ENCODE data around the gene GMIP. TPM values are rescaled to one million over a fixed set of nuclear protein-coding genes. Genes with fewer than 3 reads are reported as not detected.

The GMIP gene
- polyA plus RNA-seq, 1 of the 3 experiments (the other 2 are of a cell fraction) = 6.3 TPM

DNA sequence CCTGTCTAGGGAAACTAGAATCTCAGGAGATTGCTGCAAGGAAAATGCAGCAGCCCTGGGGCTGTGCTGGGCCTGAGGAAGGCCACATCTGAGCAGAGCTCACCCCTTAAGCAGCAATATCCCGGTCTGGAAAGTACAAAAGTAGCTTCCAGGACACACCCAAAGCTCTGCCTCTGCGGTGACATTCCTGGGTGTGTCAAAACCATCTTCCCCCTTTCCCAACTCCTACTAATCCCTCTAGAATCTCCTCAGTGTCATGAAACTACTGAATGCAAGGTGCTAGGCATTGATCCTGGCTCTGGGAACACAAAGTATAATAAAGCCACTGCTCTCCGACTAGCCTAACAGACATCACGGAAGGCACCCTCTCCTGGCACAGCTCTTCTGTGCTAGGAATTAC lies 30.0 kb downstream of the GMIP start:
- no peaks in the 10 kb centered on the region for H4K20me1 ChIP-seq (ENCODE audit: insufficient read depth)
- H3K27ac ChIP-seq (ENCODE audit: low read depth in 2 of 2, low read length in 1 of 2) = no peak overlapping the region
- H3K36me3 ChIP-seq (replicated peaks in 1 of 2; ENCODE audit: control insufficient read depth in 1 of 2, insufficient read depth in 2 of 2, low read length in 1 of 2) = no peaks in the 10 kb centered on the region
- POLR2A ChIA-PET = no interaction called here
- peaks cover 0 to 4% of the 10 kb centered on the region in 2 experiments; a peak in 1 of 4 replicates for H3K4me1 ChIP-seq (ENCODE audit: control insufficient read depth in 1 of 2, insufficient read depth in 2 of 2, low read depth in 1 of 2, low read length in 1 of 2)
- H2AFZ ChIP-seq (ENCODE audit: low read depth) = no peak overlapping the region
- H3F3A ChIP-seq (replicated peaks; ENCODE audit: insufficient read depth) = peaks cover 6% of the 10 kb centered on the region
- TF ChIP-seq YY1 (IDR thresholded peaks at IDR 0.05; ENCODE audit: low read depth) = no peak
- TF ChIP-seq FOXJ3 (CRISPR knock-in tag; IDR thresholded peaks at IDR 0.05) = no peak
- TF ChIP-seq FOSL2 (IDR thresholded peaks at IDR 0.05; ENCODE audit: borderline replicate concordance, low read depth) = no peak
- CTCF ChIA-PET = interaction anchor here (1.9 to 2.6 kb wide), 2 partner anchors 30 to 59 kb away, joined by 10 read pairs; partner anchors contain the start of gene GMIP
- H3K27me3 ChIP-seq (ENCODE audit: insufficient read depth) = no peaks in the 10 kb centered on the region
- H3K79me2 ChIP-seq (ENCODE audit: insufficient read depth) = peaks cover 31% of the 10 kb centered on the region; the same call in 1 of the 2 replicates
- H3K9me2 ChIP-seq = no peaks in the 10 kb centered on the region
- H3K9me3 ChIP-seq = no peaks in the 10 kb centered on the region
- H3K4me2 ChIP-seq = no peak overlapping the region
- no peak overlapping the region for H3K9ac ChIP-seq
- no peak overlapping the region for H3K4me3 ChIP-seq (ENCODE audit: low read depth in 2 of 2, low read length in 1 of 2)
- no peak for DNase-seq
- 76% methylated on average over 4 of the region's 4 CpGs for WGBS (ENCODE audit: low lambda C conversion rate)

GRCh38 chr19:19610376-19611202 lies 32.9 kb downstream of the GMIP start:
- Histone ChIP-seq H3K36me3 (replicated peaks in 1 of 2; ENCODE audit: control insufficient read depth in 1 of 2, insufficient read depth in 2 of 2, low read length in 1 of 2) (no peaks in the 10 kb centered on the region), H4K20me1 (ENCODE audit: insufficient read depth) (no peaks in the 10 kb centered on the region), H3K9me3 (no peaks in the 10 kb centered on the region), H3F3A (replicated peaks; ENCODE audit: insufficient read depth) (peaks cover 8% of the 10 kb centered on the region), H3K9me2 (no peaks in the 10 kb centered on the region), H2AFZ (ENCODE audit: low read depth) (no peak overlapping the region), H3K27ac (ENCODE audit: low read depth in 2 of 2, low read length in 1 of 2) (no peak overlapping the region), H3K4me2 (no peak overlapping the region), H3K4me1 (ENCODE audit: control insufficient read depth in 1 of 2, insufficient read depth in 2 of 2, low read depth in 1 of 2, low read length in 1 of 2) (0 out of 4 replicates have a peak, but pooled peaks cover 0 to 4% of the 10 kb centered on the region in 2 experiments), H3K4me3 (ENCODE audit: low read depth in 2 of 2, low read length in 1 of 2) (no peak overlapping the region), H3K79me2 (ENCODE audit: insufficient read depth) (peaks cover 12% of the 10 kb centered on the region; the same call in 1 of the 2 replicates), H3K9ac (no peak overlapping the region), H3K27me3 (ENCODE audit: insufficient read depth) (no peaks in the 10 kb centered on the region)
- no peak for DNase-seq
- ChIA-PET CTCF (interaction anchor here (1.0 kb wide), 2 partner anchors 14 to 79 kb away, joined by 3 read pairs; no protein-coding TSS in a partner anchor), POLR2A (no interaction called here)
- 91% methylated on average over 10 of the region's 10 CpGs for WGBS (ENCODE audit: low lambda C conversion rate)
- TF ChIP-seq REST (IDR thresholded peaks at IDR 0.05; ENCODE audit: low read depth, low read length) (no peak), NRF1 (IDR thresholded peaks at IDR 0.05; ENCODE audit: low read depth, low read length) (no peak), CTCF (IDR thresholded peaks at IDR 0.05) (no peak), RAD21 (IDR thresholded peaks at IDR 0.05; ENCODE audit: low read length) (no peak), MXI1 (IDR thresholded peaks at IDR 0.05; ENCODE audit: low read depth, low read length) (no peak), GABPA (IDR thresholded peaks at IDR 0.05; ENCODE audit: low read depth) (no peak), USF2 (IDR thresholded peaks at IDR 0.05; ENCODE audit: borderline replicate concordance, low read depth, low read length) (no peak), RXRA (IDR thresholded peaks at IDR 0.05; ENCODE audit: borderline replicate concordance, low read depth) (no peak), CHD2 (IDR thresholded peaks at IDR 0.05; ENCODE audit: low read length, partially characterized antibody) (no peak), TAF1 (IDR thresholded peaks at IDR 0.05; ENCODE audit: borderline replicate concordance, low read depth, low read length) (no peak), FOXJ3 (CRISPR knock-in tag; IDR thresholded peaks at IDR 0.05) (no peak), RFX5 (IDR thresholded peaks at IDR 0.05; ENCODE audit: low read length) (no peak)
- TF ChIP-seq, protein P1, sequence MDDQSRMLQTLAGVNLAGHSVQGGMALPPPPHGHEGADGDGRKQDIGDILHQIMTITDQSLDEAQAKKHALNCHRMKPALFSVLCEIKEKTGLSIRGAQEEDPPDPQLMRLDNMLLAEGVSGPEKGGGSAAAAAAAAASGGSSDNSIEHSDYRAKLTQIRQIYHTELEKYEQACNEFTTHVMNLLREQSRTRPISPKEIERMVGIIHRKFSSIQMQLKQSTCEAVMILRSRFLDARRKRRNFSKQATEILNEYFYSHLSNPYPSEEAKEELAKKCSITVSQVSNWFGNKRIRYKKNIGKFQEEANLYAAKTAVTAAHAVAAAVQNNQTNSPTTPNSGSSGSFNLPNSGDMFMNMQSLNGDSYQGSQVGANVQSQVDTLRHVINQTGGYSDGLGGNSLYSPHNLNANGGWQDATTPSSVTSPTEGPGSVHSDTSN (IDR thresholded peaks at IDR 0.05) = no peak
- TF ChIP-seq, protein P2, sequence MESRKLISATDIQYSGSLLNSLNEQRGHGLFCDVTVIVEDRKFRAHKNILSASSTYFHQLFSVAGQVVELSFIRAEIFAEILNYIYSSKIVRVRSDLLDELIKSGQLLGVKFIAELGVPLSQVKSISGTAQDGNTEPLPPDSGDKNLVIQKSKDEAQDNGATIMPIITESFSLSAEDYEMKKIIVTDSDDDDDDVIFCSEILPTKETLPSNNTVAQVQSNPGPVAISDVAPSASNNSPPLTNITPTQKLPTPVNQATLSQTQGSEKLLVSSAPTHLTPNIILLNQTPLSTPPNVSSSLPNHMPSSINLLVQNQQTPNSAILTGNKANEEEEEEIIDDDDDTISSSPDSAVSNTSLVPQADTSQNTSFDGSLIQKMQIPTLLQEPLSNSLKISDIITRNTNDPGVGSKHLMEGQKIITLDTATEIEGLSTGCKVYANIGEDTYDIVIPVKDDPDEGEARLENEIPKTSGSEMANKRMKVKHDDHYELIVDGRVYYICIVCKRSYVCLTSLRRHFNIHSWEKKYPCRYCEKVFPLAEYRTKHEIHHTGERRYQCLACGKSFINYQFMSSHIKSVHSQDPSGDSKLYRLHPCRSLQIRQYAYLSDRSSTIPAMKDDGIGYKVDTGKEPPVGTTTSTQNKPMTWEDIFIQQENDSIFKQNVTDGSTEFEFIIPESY (IDR thresholded peaks at IDR 0.05; ENCODE audit: borderline replicate concordance, low read depth) = no peak

Measured in SK-N-SH (cell line).